ENCODE results near the gene SETD2. TPM values are rescaled to one million over a fixed set of nuclear protein-coding genes. Genes with fewer than 3 reads are reported as not detected.

SETD2 gene
- total and polyA plus RNA-seq, 2 of the 8 experiments (the other 6 are each of a cell fraction or from before 2014, with no cell fraction given), result 15.7 to 46.3 TPM

GRCh38 chr3:47089630-47090029 lies 74.3 kb downstream of the SETD2 start (continued):
- TF ChIP-seq BCL11A (IDR thresholded peaks at IDR 0.05; ENCODE audit: low read depth in 2 of 2, low read length in 2 of 2) (no peak), SUZ12 (IDR thresholded peaks at IDR 0.05; ENCODE audit: low read length) (no peak), BACH1 (IDR thresholded peaks at IDR 0.05; ENCODE audit: low read length) (no peak), SP2 (IDR thresholded peaks at IDR 0.05; ENCODE audit: low read length) (no peak), SIN3A (conservative IDR thresholded peaks at IDR 0.05 in 1 of 2, IDR thresholded peaks at IDR 0.05 in 1 of 2; ENCODE audit: low read depth in 1 of 2, low read length in 2 of 2) (no peak), SAP30 (IDR thresholded peaks at IDR 0.05; ENCODE audit: insufficient read depth, insufficient replicate concordance, low read length) (no peak), TCF12 (IDR thresholded peaks at IDR 0.05; ENCODE audit: low read depth, low read length) (no peak)

All from H1 (cell line).